Measurements from ENCODE around the gene DNAJA4. TPM values are rescaled to one million over a fixed set of nuclear protein-coding genes. Genes with fewer than 3 reads are reported as not detected.
"Not testable (repeated sequence)": the region's sequence is repeated elsewhere in the genome, so short reads cannot be mapped to it uniquely, and the experiment has no call there.

Gene DNAJA4
- total RNA-seq, 1 donor from 2014 or later, result 57.4 TPM

- H3K36me3 Mint-ChIP-seq (ENCODE audit: low read depth), result no peaks in the 10 kb centered on the region
- DNase-seq (ENCODE audit: low spot score), result no peak
- intact Hi-C loops (cut with micrococcal nuclease), result loop anchor here (5.0 kb wide), 1 partner anchor 56 kb away; no protein-coding TSS in a partner anchor
- H3K27ac Mint-ChIP-seq, result no peak overlapping the region
- peaks cover 7% of the 10 kb centered on the region for H3K4me1 Mint-ChIP-seq (ENCODE audit: low read depth)
- H3K9me3 Mint-ChIP-seq, result no peaks in the 10 kb centered on the region
- peaks cover 11% of the 10 kb centered on the region for H3K27me3 Mint-ChIP-seq (ENCODE audit: low read depth)
- no peak overlapping the region for H3K4me3 Mint-ChIP-seq (ENCODE audit: low read depth)
These were observed 30.9 kb upstream of the DNAJA4 start for GRCh38 chr15:78233496-78233895.

DNA sequence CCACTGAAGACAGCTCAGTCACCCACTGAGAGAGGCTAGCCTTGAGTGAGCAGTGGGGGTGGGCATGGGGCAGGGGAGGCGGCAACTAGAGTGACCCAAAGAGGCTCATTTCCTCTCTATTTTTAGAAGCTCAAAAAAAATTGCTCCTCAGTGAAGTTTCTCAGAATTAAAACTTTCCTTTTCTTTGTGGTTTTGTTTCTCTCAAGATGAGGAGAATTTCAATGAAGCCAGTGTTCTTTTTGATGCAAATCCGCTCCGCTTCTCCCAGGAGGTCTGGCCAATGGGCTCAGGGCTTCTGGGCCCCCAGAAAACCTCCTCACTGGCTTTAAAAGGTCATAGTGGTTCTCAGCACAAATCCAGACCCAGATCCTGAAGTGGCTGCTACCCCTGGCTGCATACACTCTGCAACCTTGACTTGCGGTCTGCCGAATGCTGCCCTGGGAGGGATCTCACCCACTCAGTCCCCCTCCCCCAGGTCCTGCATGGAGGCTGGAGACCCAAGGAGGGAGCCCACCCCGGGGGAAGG is 29.8 kb upstream of the DNAJA4 start, which contains the start of gene ACSBG1:
Gene ACSBG1 (minus strand): TSS at position 51 of the 526 bp plus-strand sequence. CDS start 64 bp downstream, outside the sequence.
- intact Hi-C loops (cut with micrococcal nuclease), result loop anchor here (5.0 kb wide), 1 partner anchor 57 kb away; no protein-coding TSS in a partner anchor
- peaks cover 7% of the 10 kb centered on the region for H3K4me1 Mint-ChIP-seq (ENCODE audit: low read depth)
- DNase-seq (ENCODE audit: low spot score), result no peak
- peaks cover 11% of the 10 kb centered on the region for H3K27me3 Mint-ChIP-seq (ENCODE audit: low read depth)
- no peaks in the 10 kb centered on the region for H3K9me3 Mint-ChIP-seq
- H3K36me3 Mint-ChIP-seq (ENCODE audit: low read depth), result no peaks in the 10 kb centered on the region
- H3K4me3 Mint-ChIP-seq (ENCODE audit: low read depth), result no peak within 1 kb of the TSS
- H3K27ac Mint-ChIP-seq, result no peak within 1 kb of the TSS

DNA sequence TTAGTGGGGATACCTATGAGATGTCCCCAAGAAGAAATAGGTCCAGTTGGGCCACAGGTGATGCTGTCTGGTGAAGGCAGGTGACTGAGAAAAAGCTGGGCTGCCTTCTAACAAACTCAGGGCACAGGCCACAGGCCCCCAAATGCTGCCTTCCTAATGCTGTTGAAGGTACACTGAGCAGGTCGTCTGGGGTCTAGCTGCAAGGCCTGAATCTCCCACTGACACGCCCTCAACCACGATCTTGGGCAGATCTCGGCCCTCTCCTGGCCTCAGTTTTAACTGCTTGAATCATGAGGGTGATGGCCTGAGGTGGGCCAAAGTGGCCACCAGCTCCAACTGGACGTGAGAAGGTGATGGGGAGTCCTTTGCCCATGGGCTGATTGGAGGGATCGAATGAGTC is 27.9 kb upstream of the DNAJA4 start:
- Mint-ChIP-seq H3K9me3 (no peaks in the 10 kb centered on the region), H3K27ac (no peak overlapping the region), H3K27me3 (ENCODE audit: low read depth) (peaks cover 11% of the 10 kb centered on the region), H3K36me3 (ENCODE audit: low read depth) (no peaks in the 10 kb centered on the region), H3K4me1 (ENCODE audit: low read depth) (peaks cover 9% of the 10 kb centered on the region), H3K4me3 (ENCODE audit: low read depth) (no peak overlapping the region)
- no peak for DNase-seq (ENCODE audit: low spot score)
- intact Hi-C loops (cut with micrococcal nuclease), result no loop called here

DNA sequence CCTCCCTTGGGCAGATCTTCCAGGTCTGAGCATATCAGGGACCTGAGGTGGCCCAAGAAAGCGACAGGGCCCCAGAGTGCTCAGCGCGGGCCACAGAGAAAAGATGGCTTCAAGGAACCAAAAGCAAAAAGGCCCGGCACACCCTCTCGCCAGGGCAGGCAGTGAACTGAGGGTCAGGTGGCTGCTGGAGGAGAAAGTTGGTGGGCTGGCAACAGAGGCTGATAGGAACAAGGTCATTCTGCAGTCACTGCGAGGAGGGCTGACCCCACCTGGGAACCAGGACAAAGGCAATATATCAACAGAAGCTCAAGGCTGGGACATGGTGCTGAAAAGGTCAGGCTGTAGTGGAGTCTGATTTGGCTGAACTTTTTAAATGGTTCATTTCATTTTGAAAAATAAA is 27.2 kb upstream of the DNAJA4 start:
- H3K36me3 Mint-ChIP-seq (ENCODE audit: low read depth), result no peaks in the 10 kb centered on the region
- no peak for DNase-seq (ENCODE audit: low spot score)
- no peak overlapping the region for H3K27ac Mint-ChIP-seq
- H3K27me3 Mint-ChIP-seq (ENCODE audit: low read depth), result peaks cover 11% of the 10 kb centered on the region
- intact Hi-C loops (cut with micrococcal nuclease), result no loop called here
- peaks cover 9% of the 10 kb centered on the region for H3K4me1 Mint-ChIP-seq (ENCODE audit: low read depth)
- H3K9me3 Mint-ChIP-seq, result no peaks in the 10 kb centered on the region
- H3K4me3 Mint-ChIP-seq (ENCODE audit: low read depth), result no peak overlapping the region

GRCh38 chr15:78239811-78240210 is 24.6 kb upstream of the DNAJA4 start:
- Mint-ChIP-seq H3K36me3 (ENCODE audit: low read depth) (no peaks in the 10 kb centered on the region), H3K9me3 (no peaks in the 10 kb centered on the region), H3K4me3 (ENCODE audit: low read depth) (no peak overlapping the region), H3K4me1 (ENCODE audit: low read depth) (peaks cover 3% of the 10 kb centered on the region), H3K27me3 (ENCODE audit: low read depth) (peaks cover 7% of the 10 kb centered on the region), H3K27ac (no peak overlapping the region)
- intact Hi-C loops (cut with micrococcal nuclease), result loop anchor here (2.0 to 5.0 kb wide), 2 partner anchors 45 to 283 kb away; no protein-coding TSS in a partner anchor
- DNase-seq (ENCODE audit: low spot score), result no peak

DNA sequence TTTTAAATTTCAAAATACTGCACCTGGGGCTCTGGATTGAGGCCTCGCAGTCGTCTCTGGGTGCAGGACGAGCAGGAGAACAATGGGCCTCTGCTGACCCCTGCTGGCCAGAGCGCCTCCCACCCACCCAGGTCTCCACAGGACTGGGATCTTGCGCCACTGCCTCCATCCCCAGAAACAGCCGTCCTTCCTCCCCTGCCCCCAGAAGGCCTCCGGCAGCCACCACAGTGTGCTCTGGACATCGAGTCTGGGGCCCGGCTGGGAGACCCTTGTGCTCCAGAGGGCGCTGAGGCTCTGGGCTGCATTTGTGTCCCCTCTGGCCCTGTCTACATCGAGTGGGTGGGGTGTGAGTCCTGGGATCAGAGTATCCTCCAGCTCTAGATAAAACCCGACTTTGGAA is 23.3 kb upstream of the DNAJA4 start:
- intact Hi-C loops (cut with micrococcal nuclease), result loop anchor here (1.0 to 5.0 kb wide), 4 partner anchors 46 to 284 kb away; partner anchors contain the start of gene CIB2
- no peaks in the 10 kb centered on the region for H3K9me3 Mint-ChIP-seq
- H3K4me1 Mint-ChIP-seq (ENCODE audit: low read depth), result peaks cover 3% of the 10 kb centered on the region

DNA sequence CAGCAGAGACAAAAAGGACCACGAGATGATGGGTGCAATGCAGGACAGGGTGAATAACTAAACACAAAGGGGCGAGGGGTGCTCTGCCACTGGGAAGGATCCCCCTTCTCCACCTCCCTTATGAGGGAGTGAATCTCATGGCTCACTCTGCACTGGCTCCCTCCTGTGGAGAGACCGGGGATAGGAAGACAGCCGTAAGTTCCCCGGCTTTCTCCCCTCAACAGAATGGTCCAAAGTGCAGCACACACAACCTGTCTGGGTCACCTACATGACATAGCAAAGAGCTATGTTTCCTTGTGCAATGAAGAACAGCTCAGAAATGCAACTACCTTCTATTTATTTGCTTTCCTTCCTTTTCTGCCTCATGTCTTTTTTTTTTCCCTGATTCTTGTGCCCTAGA is 22.2 kb upstream of the DNAJA4 start:
- Mint-ChIP-seq H3K36me3 (ENCODE audit: low read depth) (no peaks in the 10 kb centered on the region), H3K27me3 (ENCODE audit: low read depth) (peaks cover 4% of the 10 kb centered on the region), H3K4me1 (ENCODE audit: low read depth) (peaks cover 3% of the 10 kb centered on the region), H3K9me3 (no peaks in the 10 kb centered on the region), H3K27ac (no peak overlapping the region), H3K4me3 (ENCODE audit: low read depth) (no peak overlapping the region)
- DNase-seq (ENCODE audit: low spot score), result no peak
- intact Hi-C loops (cut with micrococcal nuclease), result loop anchor here (5.0 kb wide), 1 partner anchor 285 kb away; no protein-coding TSS in a partner anchor

More for the DNA sequence above, 23.3 kb upstream of the DNAJA4 start:
- Mint-ChIP-seq H3K27me3 (ENCODE audit: low read depth) (peaks cover 6% of the 10 kb centered on the region), H3K27ac (no peak overlapping the region), H3K36me3 (ENCODE audit: low read depth) (no peaks in the 10 kb centered on the region), H3K4me3 (ENCODE audit: low read depth) (no peak overlapping the region)
- DNase-seq (ENCODE audit: low spot score), result peak; percentile 70

GRCh38 chr15:78243058-78243457 is 21.3 kb upstream of the DNAJA4 start:
- intact Hi-C loops (cut with micrococcal nuclease), result loop anchor here (5.0 kb wide), 1 partner anchor 286 kb away; no protein-coding TSS in a partner anchor
- Mint-ChIP-seq H3K4me3 (ENCODE audit: low read depth) (no peak overlapping the region), H3K36me3 (ENCODE audit: low read depth) (no peaks in the 10 kb centered on the region), H3K27me3 (ENCODE audit: low read depth) (no peaks in the 10 kb centered on the region), H3K27ac (no peak overlapping the region), H3K4me1 (ENCODE audit: low read depth) (peaks cover 3% of the 10 kb centered on the region), H3K9me3 (no peaks in the 10 kb centered on the region)
- no peak for DNase-seq (ENCODE audit: low spot score)

GRCh38 chr15:78243491-78243941 is 20.8 kb upstream of the DNAJA4 start:
- Mint-ChIP-seq H3K9me3 (no peaks in the 10 kb centered on the region), H3K36me3 (ENCODE audit: low read depth) (no peaks in the 10 kb centered on the region), H3K4me3 (ENCODE audit: low read depth) (no peak overlapping the region), H3K27ac (no peak overlapping the region), H3K27me3 (ENCODE audit: low read depth) (no peaks in the 10 kb centered on the region), H3K4me1 (ENCODE audit: low read depth) (peaks cover 3% of the 10 kb centered on the region)
- intact Hi-C loops (cut with micrococcal nuclease), result loop anchor here (5.0 kb wide), 1 partner anchor 286 kb away; no protein-coding TSS in a partner anchor
- no peak for DNase-seq (ENCODE audit: low spot score)

DNA sequence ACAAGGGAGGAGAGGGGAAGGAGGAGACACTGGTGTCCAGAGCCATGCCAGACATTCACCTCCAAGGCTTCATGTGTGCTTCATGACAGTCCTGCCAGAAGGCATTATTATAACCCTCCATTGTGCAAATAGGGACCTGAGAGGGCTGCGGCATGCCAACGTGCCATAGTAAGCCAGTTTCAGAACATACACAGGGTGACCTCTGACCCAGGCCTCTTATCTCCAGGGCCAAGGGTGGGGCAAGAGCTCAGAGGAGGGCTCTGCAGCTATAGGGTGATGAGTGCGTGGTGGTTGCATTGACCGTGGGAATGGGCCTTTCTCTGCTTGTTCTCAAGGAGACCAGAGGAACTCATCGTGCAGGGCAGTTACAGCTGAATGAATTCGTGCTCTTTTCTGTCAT is 20.3 kb upstream of the DNAJA4 start:
- Mint-ChIP-seq H3K27me3 (ENCODE audit: low read depth) (no peaks in the 10 kb centered on the region), H3K27ac (no peak overlapping the region), H3K9me3 (no peaks in the 10 kb centered on the region), H3K36me3 (ENCODE audit: low read depth) (no peaks in the 10 kb centered on the region), H3K4me3 (ENCODE audit: low read depth) (no peak overlapping the region), H3K4me1 (ENCODE audit: low read depth) (peaks cover 3% of the 10 kb centered on the region)
- no peak for DNase-seq (ENCODE audit: low spot score)
- intact Hi-C loops (cut with micrococcal nuclease), result loop anchor here (5.0 kb wide), 1 partner anchor 287 kb away; no protein-coding TSS in a partner anchor

DNA sequence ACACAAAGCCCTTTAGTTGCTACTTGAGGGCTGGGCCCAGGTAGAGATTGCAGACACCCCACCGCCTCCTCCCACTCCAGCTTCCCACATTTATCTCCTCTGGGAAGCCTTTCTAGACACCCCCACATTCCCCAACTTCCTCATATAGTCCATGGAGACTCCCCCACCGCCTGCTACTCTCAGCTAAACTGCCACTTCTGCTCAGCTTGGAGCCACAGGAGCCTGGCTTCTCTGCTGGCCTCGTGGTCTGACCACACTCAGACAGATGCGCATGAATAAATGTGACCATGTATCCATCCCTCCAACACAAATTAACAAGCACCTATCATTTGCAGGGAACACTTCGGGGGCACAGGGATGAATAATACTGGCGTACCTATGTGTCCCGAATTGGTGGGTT is 19.5 kb upstream of the DNAJA4 start:
- Mint-ChIP-seq H3K4me1 (ENCODE audit: low read depth) (peaks cover 3% of the 10 kb centered on the region), H3K4me3 (ENCODE audit: low read depth) (no peak overlapping the region), H3K27ac (no peak overlapping the region), H3K36me3 (ENCODE audit: low read depth) (no peaks in the 10 kb centered on the region), H3K9me3 (no peaks in the 10 kb centered on the region), H3K27me3 (ENCODE audit: low read depth) (no peaks in the 10 kb centered on the region)
- intact Hi-C loops (cut with micrococcal nuclease), result loop anchor here (5.0 kb wide), 1 partner anchor 288 kb away; no protein-coding TSS in a partner anchor
- DNase-seq (ENCODE audit: low spot score), result no peak

- H3K36me3 Mint-ChIP-seq (ENCODE audit: low read depth); H3K27ac Mint-ChIP-seq; H3K4me1 Mint-ChIP-seq (ENCODE audit: low read depth); H3K9me3 Mint-ChIP-seq; H3K27me3 Mint-ChIP-seq (ENCODE audit: low read depth); intact Hi-C loops (cut with micrococcal nuclease); H3K4me3 Mint-ChIP-seq (ENCODE audit: low read depth); DNase-seq (ENCODE audit: low spot score): not testable (repeated sequence)
These were observed 19.0 kb upstream of the DNAJA4 start for GRCh38 chr15:78245392-78245791.

DNA sequence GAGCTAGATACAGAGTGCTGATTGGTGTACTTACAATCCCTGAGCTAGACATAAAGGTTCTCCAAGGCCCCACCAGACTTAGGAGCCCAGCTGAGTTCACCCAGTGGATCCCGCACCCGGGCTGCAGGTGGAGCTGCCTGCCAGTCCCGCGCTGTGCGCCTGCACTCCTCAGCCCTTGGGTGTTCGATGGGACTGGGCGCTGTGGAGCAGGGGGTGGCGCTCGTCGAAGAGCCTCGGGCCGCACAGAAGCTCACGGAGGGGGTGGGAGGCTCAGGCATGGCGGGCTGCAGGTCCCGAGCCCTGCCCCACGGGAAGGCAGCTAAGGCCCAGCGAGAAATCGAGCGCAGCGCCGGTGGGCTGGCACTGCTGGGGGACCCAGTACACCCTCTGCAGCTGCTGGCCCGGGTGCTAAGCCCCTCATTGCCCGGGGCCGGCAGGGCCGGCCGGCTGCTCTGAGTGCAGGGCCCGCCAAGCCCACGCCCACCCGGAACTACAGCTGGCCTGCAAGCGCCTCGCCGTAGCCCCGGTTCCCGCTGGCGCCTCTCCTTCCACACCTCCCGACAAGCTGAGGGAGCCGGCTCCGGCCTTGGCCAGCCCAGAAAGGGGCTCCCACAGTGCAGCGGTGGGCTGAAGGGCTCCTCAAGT is 18.3 kb upstream of the DNAJA4 start:
- H3K9me3 Mint-ChIP-seq; intact Hi-C loops (cut with micrococcal nuclease); H3K4me3 Mint-ChIP-seq (ENCODE audit: low read depth); H3K36me3 Mint-ChIP-seq (ENCODE audit: low read depth); H3K27me3 Mint-ChIP-seq (ENCODE audit: low read depth); H3K27ac Mint-ChIP-seq; DNase-seq (ENCODE audit: low spot score); H3K4me1 Mint-ChIP-seq (ENCODE audit: low read depth): not testable (repeated sequence)

Data from activated T-helper 2 cell treated with anti-CD3 and anti-CD28 coated beads, Interferon-gamma antibody, Interleukin-2, Interleukin-4, amounts not matched to agents 10 μg/mL and 5 μg/mL and 100 μg/mL, durations not matched to agents 14 hours and 24 hours and 36 hours (primary cell).